Articular chondrocyte of knee joint (primary cell): ENCODE results near the gene IL27RA. TPM values are rescaled to one million over a fixed set of nuclear protein-coding genes. Genes with fewer than 3 reads are reported as not detected.

Experiments used
- total RNA-seq: library from RNA; depleted of rRNA; stranded (reverse); fragments of >200 nt; gene quantifications from 2 replicates; pipeline ENCODE4 v1.2.3, GENCODE V29; 2012

The IL27RA gene
- total RNA-seq, result 1.4 and 2.0 TPM in 2 replicates

GRCh38 chr19:14031719-14032480 is at the start of gene IL27RA:
Gene IL27RA, plus strand, starts transcription at chr19:14031762. Its CDS starts 111 bp downstream, at chr19:14031873.

DNA sequence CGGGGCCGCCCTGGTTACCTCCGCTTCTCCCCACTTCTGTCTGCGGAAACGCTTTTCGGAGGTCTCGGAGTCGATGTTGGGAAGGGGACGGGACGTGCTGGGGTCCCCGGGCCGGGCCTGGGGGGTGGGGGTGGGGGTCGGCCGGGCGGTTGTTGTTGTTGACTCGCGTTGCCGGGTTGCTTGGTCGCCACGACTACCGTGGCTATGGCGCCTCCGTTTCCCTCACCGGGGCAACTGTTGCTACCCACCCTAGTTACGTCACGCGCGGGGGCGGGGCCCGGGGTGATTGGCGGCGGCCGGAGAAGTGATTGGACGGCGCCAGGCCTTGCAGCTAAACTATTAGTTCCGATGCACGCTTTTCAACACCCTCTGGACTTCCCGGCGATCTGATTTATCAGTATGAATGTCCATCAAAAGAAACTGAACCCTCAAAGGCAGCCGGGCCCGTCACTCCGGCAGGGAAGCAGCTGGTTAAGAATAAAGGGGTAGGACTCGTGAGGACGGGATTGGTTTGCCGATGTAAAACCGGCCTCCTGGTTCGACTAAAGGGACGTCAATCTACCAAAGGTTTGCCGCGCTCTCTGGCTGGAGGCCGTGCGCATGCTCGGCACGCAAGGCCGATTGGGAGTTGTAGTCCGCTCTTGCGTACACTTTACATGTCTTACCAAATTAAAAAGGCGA is 25.3 kb upstream of the IL27RA start, which contains the start of gene RFX1:
RFX1 (minus strand) TSS at position 236 of the 681 bp plus-strand sequence. CDS start 12,477 bp downstream, outside the sequence.

GRCh38 chr19:14027856-14028450 is 3.6 kb upstream of the IL27RA start, which contains the start of gene RLN3:
Gene RLN3, plus strand, starts transcription at chr19:14028148. Its CDS starts 57 bp downstream, at chr19:14028205.

DNA sequence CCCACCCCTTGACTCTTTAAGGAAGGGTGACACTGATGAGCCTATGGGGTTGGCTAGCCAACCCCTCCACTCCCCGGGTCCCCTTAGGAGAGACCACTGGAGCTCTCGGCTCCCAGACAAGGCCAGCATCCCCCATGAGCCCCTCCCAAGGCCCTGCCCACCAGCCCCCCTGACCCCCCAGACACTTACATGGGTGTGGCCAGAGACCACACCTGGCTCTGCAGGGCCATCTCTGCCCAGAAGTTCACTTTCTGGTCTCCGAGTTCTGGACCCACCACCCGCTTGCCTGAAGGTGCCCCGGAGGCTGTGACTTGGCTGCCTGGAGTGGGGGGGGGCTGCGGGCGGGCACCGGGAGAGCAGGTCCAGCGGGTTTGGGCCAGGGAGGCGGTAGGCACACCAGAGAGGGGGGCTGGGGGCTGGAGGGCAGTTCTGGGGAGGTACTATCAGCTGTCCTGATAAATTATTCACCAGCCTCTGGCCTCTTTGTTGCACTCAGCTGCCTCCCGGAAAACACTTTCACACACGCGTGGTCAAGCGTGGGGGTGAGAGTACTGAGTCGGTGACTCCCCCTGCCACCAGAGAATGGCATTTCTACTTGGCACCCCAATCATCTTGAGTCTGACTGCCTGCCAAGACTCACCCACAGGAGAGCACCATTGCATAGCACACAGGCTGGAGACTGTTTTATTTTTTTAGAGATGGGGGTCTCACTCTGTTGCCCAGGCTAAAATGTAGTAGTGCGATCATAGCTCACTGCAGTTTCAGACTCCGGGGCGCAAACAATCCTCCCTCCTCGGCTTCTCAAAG is 30.4 kb downstream of the IL27RA start, which contains the start of gene PALM3:
PALM3 (minus strand) TSS at position 326 of the 807 bp plus-strand sequence; CDS start at position 230, 96 bp downstream.

DNA sequence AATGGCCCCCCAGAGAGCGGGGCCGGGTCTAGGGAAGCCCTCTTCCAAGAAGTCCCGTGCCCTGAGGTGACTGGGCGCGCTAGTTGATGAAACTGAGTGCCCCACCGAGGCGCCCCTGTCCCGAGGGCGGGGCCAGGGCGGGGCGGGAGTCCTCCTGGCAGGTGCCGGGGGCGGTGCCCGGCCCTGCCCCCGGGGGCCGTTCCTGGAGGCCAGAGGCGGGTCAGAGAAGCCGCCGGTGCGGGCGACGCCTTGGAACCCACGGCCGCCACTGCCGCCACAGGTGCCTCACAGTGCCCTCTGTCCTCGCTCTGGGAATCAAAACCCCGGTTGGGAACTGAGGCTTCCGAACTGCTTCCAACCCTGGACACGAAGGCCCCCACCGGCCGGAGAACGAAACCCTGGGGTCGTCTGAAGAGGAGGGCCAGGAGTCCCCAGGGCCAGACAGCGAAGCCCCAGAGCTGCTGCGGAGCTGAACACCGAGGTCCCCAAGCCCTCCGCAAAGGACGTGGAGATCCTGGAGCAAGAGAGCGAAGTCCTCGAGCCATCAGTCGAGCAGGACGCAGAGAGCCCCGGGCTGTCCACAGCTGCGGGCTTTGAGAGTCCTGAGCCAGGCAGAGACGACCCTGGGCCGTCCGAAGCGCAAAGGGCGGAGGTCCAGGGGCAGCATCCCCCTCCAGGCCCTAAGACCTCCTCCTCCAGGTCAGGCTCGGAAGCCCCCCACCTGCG is 41.1 kb downstream of the IL27RA start, which contains the start of gene MISP3:
MISP3 (plus strand) TSS at position 252 of the 726 bp plus-strand sequence. CDS start 524 bp downstream, outside the sequence.

DNA sequence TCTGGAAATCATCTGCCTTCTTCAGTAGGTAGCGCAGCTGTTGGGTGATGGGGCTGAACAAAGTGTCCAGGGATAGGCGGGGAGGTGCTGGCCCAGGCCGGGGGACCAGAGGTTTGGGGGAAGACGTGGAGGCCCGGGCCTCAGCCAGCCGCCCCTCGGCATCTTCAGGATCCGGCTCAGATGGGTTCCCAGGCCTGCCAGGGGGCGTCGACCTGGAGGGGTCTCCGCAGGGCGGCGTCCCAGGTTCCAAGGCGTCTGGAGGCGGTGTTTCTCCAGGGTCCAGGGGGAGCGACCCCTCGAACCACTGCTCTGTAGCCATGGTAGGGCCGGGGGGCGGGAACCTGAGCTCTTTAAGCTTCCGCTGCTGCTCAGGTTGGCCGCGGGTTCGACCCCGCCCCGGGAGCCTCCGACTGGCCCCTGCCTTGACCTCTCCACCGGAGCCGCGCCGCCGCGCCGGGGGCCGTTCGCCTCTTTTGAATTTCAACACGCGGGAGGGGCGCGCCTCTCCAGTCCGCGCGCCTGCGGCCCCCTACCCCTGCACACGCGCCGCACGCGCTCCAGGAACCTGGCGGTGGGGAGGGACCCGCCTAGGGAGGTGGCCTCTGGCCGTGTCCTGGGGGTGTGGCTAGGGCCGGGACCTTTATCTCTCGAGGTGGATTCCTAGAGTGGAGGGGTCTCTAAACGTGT is 53.9 kb downstream of the IL27RA start, which contains the start of gene C19orf67:
C19orf67 (minus strand) TSS at position 475 of the 687 bp plus-strand sequence; CDS start at position 319, 156 bp downstream.

GRCh38 chr19:14090509-14091080 is 59.0 kb downstream of the IL27RA start, which contains the start of gene SAMD1:
Gene SAMD1, minus strand, starts transcription at chr19:14090751.

Other genes with a start within 250 kb of the IL27RA start
- 3.1 and 4.8 TPM in 2 replicates for gene ZSWIM4, start 236.3 kb upstream of the IL27RA start, total RNA-seq
- not detected in 2 replicates for gene NANOS3, start 154.6 kb upstream of the IL27RA start, total RNA-seq
- gene BRME1, start 125.6 kb upstream of the IL27RA start, total RNA-seq, result 0.54 and 0.65 TPM in 2 replicates
- 15.5 and 17.0 TPM in 2 replicates for gene CC2D1A, start 125.6 kb upstream of the IL27RA start, total RNA-seq
- gene PODNL1, start 93.3 kb upstream of the IL27RA start, total RNA-seq, result 7.6 and 8.6 TPM in 2 replicates
- 7.7 and 8.6 TPM in 2 replicates for gene DCAF15, start 79.3 kb upstream of the IL27RA start, total RNA-seq
- 2.1 and 2.6 TPM in 2 replicates for gene RFX1, start 25.4 kb upstream of the IL27RA start, total RNA-seq
- gene RLN3, start 3.6 kb upstream of the IL27RA start, total RNA-seq, result not detected in 2 replicates
- under 0.01 TPM in 2 replicates for gene PALM3, start 30.3 kb downstream of the IL27RA start, total RNA-seq
- gene MISP3, start 41.0 kb downstream of the IL27RA start, total RNA-seq, result 0.22 and 0.26 TPM in 2 replicates
- not detected in 2 replicates for gene C19orf67, start 54.0 kb downstream of the IL27RA start, total RNA-seq
- 18.6 and 19.3 TPM in 2 replicates for gene SAMD1, start 59.0 kb downstream of the IL27RA start, total RNA-seq
- 43.5 and 46.8 TPM in 2 replicates for gene PRKACA, start 86.0 kb downstream of the IL27RA start, total RNA-seq
- 5.0 and 8.8 TPM in 2 replicates for gene ASF1B, start 104.8 kb downstream of the IL27RA start, total RNA-seq
- gene ADGRL1, start 174.4 kb downstream of the IL27RA start, total RNA-seq, result 4.1 and 4.8 TPM in 2 replicates